Stimulated activated CD8-positive, alpha-beta memory T cell treated with anti-CD3 and anti-CD28 coated beads, Interleukin-12 subunit alpha, Interleukin-12 subunit beta, amount 100 ng/mL, for 1 hour (primary cell): ENCODE data around the gene STRBP.
"Not testable (repeated sequence)": the region's sequence is repeated elsewhere in the genome, so short reads cannot be mapped to it uniquely, and the experiment has no call there.

Experiments used
- DNase-seq: peaks from one replicate; pipeline ENCODE4 v3.0.0-alpha.2; 2020; ENCODE audit warnings: low read depth

The STRBP gene

DNA sequence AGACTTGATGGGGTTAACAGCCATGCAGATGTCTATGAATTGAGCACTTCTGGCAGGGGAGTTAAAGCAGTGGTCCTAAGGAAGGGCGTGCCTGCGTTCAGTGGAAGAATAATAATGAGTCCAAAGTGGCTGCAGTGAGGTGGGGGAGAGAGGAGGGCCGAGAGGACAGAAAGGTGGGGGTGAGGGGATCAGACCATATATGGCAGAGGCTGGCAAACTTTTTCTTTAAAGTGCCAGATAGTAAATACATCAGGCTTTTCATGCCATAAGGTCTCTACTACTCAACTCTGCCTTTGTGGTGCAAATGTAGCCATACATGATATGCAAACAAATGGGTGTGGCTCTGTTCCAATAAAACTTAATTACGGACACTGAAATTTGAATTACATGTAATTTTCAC, 77.1 kb downstream of the STRBP start:
- no peak for DNase-seq

DNA sequence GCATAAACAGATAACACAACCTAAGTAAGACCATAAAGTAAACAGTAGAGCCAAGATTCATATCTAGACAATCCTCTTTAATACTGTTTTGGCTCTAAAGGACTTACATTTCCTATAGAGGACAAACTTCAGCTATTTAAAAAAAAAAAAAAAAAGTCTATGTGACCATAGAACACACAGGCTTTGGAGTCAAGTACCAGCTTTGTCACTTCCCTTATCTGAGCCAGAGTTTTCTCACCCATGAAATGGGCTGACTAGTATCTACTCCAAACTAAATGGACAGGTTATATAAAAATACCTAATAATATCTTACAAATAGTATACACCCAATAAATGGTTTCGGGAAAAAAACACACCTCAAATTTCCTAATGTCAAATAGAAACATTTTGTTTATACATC, 81.3 kb downstream of the STRBP start:
- no peak for DNase-seq

DNA sequence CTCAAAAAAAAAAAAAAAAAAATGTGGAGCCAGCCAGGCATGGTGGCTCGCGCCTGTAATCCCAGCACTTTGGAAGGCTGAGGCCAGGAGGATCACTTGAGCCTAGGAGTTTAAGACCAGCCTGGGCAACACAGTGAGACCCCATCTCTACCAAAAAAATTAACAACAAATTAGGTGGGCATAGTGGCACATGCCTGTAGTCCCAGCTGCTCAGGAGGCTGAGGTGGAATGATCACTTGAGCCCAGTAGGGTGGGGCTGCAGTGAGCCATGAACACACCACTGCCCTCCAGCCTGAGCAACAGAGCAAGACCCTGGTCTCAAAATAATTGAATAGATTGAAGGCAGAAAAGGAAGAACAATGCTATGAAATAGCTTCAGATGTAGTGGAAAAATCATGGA, 82.4 kb downstream of the STRBP start:
- DNase-seq, result not testable (repeated sequence)

DNA sequence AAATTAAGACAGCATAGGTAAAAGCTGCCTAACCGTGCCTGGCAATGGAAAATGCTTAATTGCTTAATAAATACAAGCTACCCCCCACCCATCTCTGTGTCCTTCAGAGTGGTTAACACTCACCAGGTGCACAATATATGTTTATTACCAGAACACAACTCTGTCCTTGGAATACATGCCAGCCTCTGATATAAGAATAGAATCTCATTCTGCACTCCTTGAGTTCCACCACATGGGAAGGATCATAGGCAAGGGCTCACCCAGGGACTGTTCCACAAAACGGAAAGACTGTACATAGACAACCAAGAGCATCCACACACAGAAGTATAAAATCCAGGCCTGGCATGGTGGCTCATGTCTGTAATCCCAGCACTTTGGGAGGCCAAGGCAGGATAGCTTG, 91.4 kb downstream of the STRBP start:
- no peak for DNase-seq

DNA sequence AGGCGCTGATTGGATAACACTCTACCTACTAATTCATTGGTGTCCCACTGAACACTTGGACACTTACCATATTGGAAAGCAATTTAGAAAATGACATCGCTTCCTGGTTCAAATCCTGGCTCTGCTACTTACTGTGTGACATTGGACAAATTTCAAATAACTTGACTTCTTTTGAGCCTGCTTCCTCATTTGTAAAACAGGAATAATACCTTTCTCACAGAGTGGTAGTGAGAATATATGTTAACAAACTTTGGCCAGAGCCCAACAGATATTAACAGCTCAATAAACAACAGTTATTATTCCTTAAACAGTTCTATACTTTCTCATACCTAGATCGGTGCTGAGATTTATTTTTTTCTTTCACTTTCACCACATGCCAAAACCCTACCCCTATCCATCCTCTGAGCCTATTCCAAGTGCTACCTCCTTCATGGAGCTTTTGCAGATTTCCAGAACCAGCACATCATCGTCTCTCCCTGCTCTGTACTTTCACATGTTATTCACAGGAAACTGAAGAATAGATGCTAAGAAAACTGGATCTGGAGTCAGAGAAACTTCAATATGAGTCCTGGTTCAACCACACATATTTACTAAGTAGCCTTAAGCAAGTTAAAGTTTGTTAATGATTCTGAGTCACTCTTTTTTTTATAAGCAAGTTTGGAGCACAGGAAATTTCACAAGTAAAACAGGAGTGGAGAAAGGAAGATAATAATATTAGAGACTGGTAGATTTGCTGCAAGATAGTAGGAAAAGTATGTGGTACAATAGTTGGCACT, 92.3 kb downstream of the STRBP start:
- no peak for DNase-seq

DNA sequence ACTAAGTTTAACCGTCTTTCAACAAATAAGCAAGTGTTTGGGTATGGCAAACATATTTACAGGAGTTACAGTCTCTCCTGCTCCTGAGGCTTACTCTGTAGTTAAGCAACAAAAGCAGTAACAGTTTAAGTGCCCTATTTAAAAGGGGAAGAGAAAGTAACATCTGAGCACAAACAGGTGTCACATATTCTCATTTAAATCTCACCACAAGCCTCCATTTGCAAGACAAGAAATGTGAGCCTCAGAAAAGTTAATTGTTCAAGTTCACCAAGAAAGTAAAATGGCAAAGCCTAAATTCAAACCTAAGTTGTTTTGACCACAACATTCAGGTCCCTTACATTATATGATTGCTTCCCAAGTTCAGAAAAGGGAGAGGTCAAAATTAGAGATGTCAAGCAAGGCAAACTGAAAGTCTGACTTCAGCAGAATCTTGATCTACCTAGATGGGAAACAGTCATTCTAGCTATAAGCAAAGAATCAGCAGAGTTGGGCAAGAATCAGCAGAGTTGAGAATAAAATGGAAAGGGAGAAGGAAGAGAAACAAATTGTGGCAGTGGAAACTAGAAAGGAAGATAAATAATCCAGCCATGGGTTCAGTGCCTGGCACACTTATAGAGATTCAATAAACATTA, 93.4 kb downstream of the STRBP start:
- DNase-seq, result no peak

DNA sequence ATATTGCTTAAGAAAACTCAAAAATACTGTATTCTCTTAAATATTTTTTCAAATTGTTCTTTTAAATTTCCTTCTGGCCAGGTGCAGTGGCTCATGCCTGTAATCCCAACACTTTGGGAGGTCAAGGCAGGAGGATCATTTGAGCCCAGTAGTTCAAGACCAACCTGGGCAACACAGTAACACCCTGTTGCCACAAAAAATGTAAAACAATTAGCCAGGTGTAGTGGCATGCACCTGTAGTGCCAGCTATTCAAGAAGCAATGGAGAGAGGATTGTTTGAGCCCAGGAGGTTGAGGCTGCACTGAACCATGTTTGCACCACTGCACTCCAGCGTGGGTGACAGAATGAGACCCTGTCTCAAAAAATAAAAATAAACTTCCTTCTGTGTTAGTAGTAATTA, 94.3 kb downstream of the STRBP start:
- no peak for DNase-seq

DNA sequence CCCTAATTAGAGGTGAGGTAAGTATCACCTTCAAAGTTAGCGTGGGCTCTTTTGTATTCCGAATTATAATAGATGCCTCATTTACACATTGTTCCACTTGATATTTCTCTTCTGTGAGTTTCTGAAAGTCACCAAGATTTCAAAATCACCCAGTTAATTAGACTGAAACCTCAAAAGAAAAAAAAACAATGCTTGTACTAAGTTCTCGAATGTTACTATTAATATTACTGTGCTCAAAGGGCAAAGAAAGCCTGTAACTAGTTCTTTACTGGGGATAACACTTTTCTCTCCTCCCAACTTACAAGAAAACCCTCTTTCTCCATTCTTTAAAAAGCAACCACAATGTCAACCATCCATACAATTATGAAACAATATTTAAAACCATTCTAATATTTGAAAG, 98.5 kb downstream of the STRBP start:
- no peak for DNase-seq

DNA sequence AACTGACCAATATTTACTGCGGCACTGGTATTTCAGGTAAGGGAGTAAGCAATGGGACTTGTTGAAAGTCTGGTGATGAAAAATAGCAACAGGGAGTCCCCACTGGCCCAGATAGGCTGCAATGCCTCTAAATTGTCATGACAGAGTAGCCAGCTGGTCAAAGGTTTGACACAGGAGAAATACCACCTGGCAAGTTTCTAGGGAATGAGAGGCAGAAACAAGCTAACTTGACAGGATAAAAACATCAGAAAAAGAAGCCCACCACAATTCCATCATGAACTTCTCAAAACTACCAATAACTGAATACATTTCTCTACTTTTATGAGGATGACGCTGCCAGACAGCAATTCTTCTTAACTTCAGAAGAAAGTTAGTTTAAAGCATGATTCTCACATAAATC, 99.8 kb downstream of the STRBP start:
- DNase-seq, result no peak

DNA sequence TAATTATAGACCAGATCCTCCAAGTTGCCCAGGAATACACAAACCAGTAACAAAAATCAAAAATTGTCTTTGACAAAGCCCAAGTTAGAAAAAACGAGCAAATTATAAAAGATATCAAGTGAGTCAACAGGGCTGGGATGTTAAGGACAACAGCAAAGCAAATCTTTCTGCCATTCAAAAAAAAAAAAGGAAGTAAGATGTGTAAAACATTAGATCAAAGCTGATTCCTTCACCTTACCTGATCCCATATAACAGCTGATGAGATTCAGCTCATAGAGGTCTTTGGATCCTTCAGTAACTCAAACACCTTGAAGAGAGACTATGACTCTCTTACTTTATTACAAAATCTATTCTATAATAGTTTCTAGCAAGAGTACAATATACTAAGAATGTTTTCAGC, 100.9 kb downstream of the STRBP start:
- DNase-seq, result no peak

DNA sequence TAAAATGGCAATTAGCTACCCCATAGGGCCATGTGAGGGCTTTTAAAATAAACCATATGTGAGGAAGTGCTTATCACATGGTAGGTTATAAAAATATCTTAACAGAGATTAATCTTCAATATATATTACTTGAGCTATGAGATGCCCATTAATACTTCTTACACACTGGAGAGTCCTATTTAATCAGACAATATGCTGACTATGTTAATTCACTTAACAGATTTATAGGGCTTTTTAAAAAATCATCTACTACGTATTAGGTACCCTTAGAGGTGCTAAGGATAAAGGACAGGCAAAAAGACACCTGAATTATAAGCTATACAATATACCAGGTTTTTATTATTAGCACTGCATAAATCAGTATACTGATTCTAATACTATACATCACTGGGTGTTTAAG, 102.6 kb downstream of the STRBP start:
- DNase-seq, result no peak

DNA sequence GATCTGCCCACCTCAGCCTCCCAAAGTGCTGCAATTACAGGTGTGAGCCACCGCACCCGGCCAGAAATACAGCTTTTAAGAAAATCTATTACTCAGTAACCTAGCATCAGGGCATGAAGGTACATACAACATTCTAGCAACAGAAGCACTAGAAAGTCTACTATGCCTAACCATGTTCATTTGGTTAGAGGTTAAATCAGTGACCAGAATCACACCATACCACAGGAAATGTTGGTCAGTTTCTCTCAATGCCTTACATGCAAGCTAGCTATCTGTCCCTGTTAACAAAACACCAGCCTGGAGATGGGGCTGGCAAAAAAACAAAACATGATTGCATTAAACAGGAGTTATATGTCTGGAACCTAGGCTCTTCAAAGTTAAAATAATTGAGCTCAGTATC, 104.1 kb downstream of the STRBP start:
- DNase-seq, result no peak

DNA sequence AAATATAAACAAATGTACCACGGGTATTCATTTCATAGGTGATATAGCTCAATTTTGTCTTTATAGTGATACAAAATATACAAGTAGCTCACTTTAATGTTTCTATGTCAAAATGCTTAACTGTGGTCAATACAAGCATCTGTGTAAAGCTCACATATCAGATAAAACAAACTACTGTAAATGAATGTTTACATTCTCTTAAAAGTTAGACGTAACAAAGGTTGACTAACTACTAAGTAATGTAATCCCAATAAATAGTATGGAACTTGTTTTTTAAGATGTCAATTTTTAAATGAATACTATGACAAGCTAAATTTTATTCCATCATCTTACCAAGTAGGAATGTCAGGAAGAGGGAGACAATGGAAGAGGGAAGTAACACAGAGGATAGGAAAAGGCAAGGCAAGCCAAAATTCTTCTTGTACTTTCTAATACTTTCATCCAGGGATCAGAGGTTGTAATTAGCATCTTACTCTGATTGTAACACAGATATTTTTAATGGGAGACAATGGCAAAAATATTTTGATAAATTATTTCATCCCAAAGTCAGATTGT, 105.5 kb downstream of the STRBP start:
- DNase-seq, result no peak

DNA sequence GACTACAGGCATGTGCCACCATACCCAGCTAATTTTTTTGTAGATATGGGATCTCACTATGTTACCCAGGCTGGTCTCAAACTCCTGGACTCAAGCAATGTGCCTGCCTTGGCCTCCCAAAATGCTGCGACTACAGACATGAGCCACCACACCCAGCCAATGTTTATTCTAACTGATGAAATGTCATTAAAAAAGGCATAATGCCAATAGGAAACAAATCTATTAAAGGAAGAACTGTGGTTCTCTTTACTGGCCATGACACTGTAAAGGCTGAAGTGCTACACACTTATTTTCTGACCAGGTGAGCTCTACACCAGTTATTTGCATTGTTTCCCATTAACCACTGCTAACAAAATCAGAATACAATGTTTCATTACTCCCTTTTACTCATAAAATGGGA, 106.0 kb downstream of the STRBP start:
- DNase-seq, result no peak

DNA sequence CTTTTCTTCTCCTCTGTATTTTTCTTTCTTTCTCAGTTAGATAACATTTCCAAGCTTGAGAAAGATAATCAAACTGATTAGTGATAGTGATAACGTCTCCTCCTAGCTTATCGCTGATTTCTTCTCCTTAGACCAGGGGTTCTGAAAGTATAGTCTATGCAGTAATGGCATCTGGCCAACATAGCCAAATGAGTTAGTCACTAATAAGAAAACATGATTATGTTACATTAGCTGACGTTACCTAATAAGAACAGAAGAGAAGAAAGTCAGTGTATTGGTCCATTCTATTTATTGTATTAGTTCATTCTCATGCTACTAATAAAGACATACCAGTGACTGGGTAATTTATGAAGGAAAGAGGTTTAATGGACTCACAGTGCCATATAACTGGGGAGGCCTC, 111.2 kb downstream of the STRBP start:
- no peak for DNase-seq

DNA sequence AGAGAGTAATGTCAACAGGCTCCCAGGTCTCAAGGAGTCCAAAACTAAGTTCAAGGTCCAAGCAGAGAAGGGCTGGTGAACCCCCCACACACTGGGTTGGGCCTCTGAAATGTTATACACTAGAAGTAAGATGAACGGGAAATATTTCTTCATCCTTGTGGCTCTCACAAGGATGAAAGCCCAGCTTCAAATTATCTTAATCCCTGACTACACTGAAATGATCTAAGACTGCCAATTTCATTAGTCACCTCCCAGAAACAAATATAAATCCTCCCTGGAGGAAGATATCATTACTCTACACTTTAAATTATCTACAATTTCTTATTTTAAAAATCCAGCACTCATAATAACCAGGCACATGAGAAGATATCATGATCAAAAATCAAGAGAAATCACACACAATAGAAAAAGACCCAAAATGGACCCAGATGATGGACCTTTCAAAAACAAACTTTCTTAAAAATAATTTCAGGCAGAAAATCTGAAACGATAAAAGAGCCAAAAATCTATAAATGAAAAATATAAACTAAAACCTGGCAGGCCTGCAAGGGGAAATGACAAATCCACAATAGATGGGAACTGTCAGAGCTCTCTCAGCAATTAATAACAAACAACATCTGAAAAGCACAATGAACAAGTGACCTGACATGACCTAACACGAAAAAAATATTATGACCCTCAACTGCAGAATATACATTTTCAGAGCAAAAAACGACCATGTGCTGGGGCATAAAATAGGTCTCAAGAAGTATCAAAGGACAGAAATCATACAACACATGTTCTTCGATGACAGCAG, 117.5 kb downstream of the STRBP start:
- DNase-seq, result no peak

DNA sequence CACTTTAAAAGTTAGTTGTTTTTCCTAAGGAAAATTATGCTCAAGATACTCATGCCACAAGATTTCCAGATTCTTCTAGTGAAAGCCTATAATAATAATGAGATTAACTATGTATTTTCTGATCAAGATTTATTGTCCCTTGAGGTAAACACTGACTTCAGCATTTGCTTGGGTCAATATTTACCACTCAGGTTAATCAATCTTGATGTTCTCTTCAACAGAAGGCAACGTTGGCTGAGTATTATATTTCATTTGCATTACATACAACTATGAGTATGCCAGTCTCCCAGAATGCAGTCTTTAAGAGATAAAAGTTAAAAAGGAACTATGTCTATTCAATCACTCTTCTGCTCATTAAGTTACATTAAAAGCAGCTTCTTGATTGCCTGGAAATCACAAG, 119.3 kb downstream of the STRBP start:
- no peak for DNase-seq

DNA sequence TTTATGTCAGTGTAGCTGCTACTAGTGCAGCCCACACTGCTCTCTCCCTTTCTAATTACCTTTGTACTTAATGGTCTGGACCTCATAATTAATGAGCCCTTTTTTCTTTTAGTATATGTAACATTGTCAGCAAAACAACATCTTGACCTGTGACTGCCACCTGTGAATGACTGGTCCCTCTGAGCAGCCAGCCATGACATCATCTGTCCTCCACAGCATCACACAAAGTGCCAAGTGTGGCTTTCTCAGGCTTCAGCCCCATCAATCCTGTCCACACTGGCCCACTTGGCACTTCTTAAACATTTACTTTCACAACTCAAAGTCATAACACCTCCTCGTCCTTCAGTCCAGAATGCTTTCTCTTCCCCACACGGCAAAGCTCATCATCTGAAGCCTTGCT, 130.2 kb downstream of the STRBP start:
- no peak for DNase-seq

DNA sequence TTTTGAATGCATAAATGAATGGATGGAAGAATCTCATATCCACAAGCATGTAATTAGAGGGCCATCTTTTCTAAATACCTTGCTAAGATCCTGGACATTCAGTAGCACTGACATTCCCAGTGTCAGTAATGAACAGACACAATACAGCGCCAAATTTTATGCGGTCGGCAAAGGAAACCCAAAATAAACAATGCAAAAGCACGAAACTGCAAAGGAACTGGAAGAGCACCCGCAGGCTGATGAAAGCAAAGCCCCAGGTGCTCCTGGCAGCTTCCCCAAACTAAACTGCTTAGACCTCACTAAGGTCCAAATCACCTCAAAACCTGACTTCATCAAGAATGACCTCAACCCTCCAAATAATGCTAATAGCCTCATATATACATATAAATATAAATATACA, 133.0 kb downstream of the STRBP start:
- no peak for DNase-seq

DNA sequence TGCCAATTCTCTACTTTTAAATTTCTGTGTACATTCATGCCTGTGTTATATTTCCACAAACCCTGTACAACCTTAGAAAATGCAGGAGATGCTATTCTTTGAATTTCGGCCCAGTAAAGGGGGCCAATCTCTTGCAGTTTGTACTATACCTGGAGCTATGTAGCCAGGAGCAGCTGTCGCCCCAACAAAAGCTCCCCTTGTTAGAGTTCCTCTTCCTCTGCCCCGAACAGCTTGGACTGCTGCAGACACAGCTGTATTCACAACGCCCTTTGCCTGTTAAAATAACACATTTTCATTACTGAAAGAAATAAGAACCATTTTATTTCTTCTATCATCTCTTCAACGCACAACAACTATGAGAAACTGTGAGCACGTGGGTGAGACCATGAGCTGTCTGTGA, 135.7 kb downstream of the STRBP start:
- DNase-seq, result no peak

DNA sequence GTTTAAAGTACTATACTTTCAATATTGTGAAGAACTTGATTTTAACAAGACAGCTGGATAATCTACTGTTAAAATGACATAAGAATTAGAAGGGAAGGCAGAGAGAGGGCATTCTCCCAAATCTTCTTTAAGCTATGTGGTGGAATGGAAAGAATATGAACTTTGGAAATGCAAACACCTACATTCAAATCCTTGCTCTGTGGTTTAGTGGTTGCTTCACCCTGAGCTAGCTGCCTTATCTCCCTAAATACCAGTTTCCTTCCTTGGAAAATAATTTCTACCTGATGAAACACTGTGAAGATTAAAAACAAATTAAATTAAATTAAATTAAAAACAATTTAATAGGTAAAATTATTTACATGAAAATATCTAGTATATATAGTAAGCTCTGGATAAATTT, 136.4 kb downstream of the STRBP start:
- no peak for DNase-seq

DNA sequence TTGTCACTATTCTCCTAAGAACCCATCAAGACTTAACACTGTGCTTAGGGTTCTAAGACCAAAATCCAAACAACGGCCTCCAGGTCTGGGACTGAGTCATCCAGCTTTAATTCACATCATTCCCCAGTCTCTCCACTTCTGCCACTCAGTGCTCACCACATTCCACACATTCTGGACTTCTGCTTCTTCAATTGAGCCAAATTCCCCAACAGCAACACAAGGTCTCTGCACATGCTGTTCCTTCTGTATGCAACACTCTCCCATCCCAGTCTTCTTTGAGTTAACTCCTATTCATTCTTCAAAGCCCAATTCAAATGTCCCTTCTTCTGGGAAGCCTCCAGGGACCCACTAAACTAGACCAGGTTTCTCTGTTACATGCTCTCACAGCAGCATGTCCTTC, 137.1 kb downstream of the STRBP start:
- no peak for DNase-seq

DNA sequence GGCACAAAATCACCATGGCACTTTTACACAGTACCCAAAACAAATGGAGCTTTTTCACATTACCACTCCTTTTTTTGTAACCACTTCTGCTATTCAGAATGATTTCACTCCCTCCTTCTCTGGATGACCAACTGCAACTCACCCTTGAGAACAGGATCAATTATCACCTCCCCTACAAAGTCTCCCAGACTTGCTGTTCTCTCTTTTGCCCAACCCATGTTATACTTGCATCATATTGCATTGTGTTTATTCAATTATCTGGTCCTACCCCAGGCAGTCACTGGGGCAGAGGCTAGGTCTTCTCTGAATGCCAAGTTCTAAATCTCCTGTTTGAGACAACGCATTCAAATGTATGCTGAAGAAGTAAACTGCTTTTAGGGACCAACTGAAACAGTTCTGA, 139.0 kb downstream of the STRBP start:
- no peak for DNase-seq
